Endothelial cell of umbilical vein (primary cell): ENCODE data around the gene TMEM51.

Source experiments
- CTCF ChIP-seq, 2 donors: IDR thresholded peaks; 1 replicate in 1 of 2; 2 replicates in 1 of 2; pipeline ENCODE4 v1.5.1; 2011; ENCODE audit warnings: low read length in 2 of 2, mild to moderate bottlenecking in 2 of 2, moderate library complexity in 2 of 2, control low read depth in 1 of 2, inconsistent platforms in 1 of 2, low read depth in 1 of 2; ENCODE audit not compliant: insufficient read depth in 1 of 2; ENCODE audit errors: extremely low read depth in 1 of 2
- EZH2 ChIP-seq: IDR thresholded peaks from 2 replicates; pipeline ENCODE4 v1.6.1; 2012; ENCODE audit warnings: borderline replicate concordance, low read depth, mild to moderate bottlenecking, moderate library complexity, low read length, inconsistent platforms; ENCODE audit not compliant: severe bottlenecking
- FOS ChIP-seq: IDR thresholded peaks from 2 replicates; pipeline ENCODE4 v1.6.1; 2011; ENCODE audit warnings: mild to moderate bottlenecking, low read length, moderate library complexity, borderline replicate concordance; ENCODE audit not compliant: insufficient read depth
- GATA2 ChIP-seq: IDR thresholded peaks from 2 replicates; pipeline ENCODE4 v1.7.0; 2011; ENCODE audit warnings: low read depth, mild to moderate bottlenecking, moderate library complexity, mixed read lengths, low read length; ENCODE audit not compliant: insufficient read length, insufficient read depth
- JUN ChIP-seq: IDR thresholded peaks from 2 replicates; pipeline ENCODE4 v1.6.1; 2011; ENCODE audit warnings: borderline replicate concordance, low read depth; ENCODE audit not compliant: insufficient read length, insufficient read depth
- MAX ChIP-seq: IDR thresholded peaks from 2 replicates; pipeline ENCODE4 v1.6.1; 2011; ENCODE audit not compliant: insufficient read depth, insufficient read length
- MYC ChIP-seq: IDR thresholded peaks from one replicate; pipeline ENCODE4 v1.6.1; 2011; ENCODE audit warnings: mild to moderate bottlenecking, low read depth, low read length
- POLR2A ChIP-seq: IDR thresholded peaks from 2 replicates; pipeline ENCODE4 v1.6.1; 2012; ENCODE audit warnings: low read depth, mild to moderate bottlenecking, control low read depth, low read length
- POLR2AphosphoS5 ChIP-seq: IDR thresholded peaks from 2 replicates; pipeline ENCODE4 v1.6.1; 2012; ENCODE audit warnings: low read depth, mild to moderate bottlenecking, control low read depth, low read length, moderate library complexity; ENCODE audit not compliant: insufficient read depth

GRCh38 chr1:15181564-15181963 is 28.0 kb downstream of the TMEM51 start:
- TF ChIP-seq CTCF (IDR thresholded peaks at IDR 0.05; ENCODE audit: extremely low read depth in 1 of 2, insufficient read depth in 1 of 2, low read depth in 1 of 2, low read length in 2 of 2) (no peak), EZH2 (no peak), POLR2A (no peak), POLR2AphosphoS5 (no peak), MAX (no peak), FOS (no peak), JUN (no peak), MYC (no peak), GATA2 (no peak)
